ENCODE results near the gene PHTF2. TPM values are rescaled to one million over a fixed set of nuclear protein-coding genes. Genes with fewer than 3 reads are reported as not detected.

PHTF2 gene
- total RNA-seq, 1 donor, result 28.6 TPM

DNA sequence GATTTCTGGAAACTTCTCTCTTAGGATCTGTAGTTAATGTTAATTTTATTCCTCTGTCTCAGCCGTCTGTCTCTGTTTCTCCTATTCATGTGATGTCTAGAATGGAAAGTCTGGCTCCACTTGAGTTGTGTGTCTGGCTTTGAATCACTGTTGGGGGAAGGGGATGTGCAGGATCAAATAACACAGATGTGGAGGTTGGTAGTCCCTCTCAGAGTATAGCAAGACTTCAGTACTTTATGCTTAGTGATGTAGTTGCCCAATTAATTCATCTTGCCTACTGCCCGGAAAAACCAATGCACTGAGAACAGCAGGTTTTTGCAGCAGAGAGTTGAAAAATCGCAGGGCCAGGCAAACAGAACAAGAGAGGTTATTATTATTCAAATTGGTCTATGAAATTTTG is 79.2 kb downstream of the PHTF2 start:
- Histone ChIP-seq H2AFZ (ENCODE audit: low read length) (no peak overlapping the region), H3K36me3 (ENCODE audit: insufficient read depth, low read length) (no peaks in the 10 kb centered on the region), H3K79me2 (ENCODE audit: insufficient read depth, low read length) (peaks cover 2% of the 10 kb centered on the region), H3K9me3 (ENCODE audit: low read depth, low read length) (no peaks in the 10 kb centered on the region), H4K20me1 (ENCODE audit: insufficient read depth, low read length) (no peaks in the 10 kb centered on the region), H3K4me1 (ENCODE audit: insufficient read depth, low read length) (peaks cover 9% of the 10 kb centered on the region), H3K27me3 (ENCODE audit: insufficient read depth, low read length) (no peaks in the 10 kb centered on the region), H3K4me3 (ENCODE audit: insufficient read depth, low read length) (no peak overlapping the region), H3K27ac (ENCODE audit: low read depth, low read length) (no peak overlapping the region), H3K4me2 (ENCODE audit: insufficient read depth, low read length) (no peak overlapping the region)
- TF ChIP-seq, protein P1, sequence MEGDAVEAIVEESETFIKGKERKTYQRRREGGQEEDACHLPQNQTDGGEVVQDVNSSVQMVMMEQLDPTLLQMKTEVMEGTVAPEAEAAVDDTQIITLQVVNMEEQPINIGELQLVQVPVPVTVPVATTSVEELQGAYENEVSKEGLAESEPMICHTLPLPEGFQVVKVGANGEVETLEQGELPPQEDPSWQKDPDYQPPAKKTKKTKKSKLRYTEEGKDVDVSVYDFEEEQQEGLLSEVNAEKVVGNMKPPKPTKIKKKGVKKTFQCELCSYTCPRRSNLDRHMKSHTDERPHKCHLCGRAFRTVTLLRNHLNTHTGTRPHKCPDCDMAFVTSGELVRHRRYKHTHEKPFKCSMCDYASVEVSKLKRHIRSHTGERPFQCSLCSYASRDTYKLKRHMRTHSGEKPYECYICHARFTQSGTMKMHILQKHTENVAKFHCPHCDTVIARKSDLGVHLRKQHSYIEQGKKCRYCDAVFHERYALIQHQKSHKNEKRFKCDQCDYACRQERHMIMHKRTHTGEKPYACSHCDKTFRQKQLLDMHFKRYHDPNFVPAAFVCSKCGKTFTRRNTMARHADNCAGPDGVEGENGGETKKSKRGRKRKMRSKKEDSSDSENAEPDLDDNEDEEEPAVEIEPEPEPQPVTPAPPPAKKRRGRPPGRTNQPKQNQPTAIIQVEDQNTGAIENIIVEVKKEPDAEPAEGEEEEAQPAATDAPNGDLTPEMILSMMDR (IDR thresholded peaks at IDR 0.05; ENCODE audit: extremely low read depth, low read depth, low read length), result no peak
- no peak for DNase-seq (ENCODE audit: insufficient read length, low spot score, missing footprints)

- H3K4me2 ChIP-seq (ENCODE audit: insufficient read depth, low read length), result no peak overlapping the region
- H3K36me3 ChIP-seq (ENCODE audit: insufficient read depth, low read length), result no peaks in the 10 kb centered on the region
- peaks cover 6% of the 10 kb centered on the region for H3K4me1 ChIP-seq (ENCODE audit: insufficient read depth, low read length)
- TF ChIP-seq, protein P1 (IDR thresholded peaks at IDR 0.05; ENCODE audit: extremely low read depth, low read depth, low read length), result no peak
- DNase-seq (ENCODE audit: insufficient read length, low spot score, missing footprints), result no peak
- no peak overlapping the region for H3K4me3 ChIP-seq (ENCODE audit: insufficient read depth, low read length)
- H3K79me2 ChIP-seq (ENCODE audit: insufficient read depth, low read length), result peaks cover 2% of the 10 kb centered on the region
- no peaks in the 10 kb centered on the region for H4K20me1 ChIP-seq (ENCODE audit: insufficient read depth, low read length)
- no peak overlapping the region for H2AFZ ChIP-seq (ENCODE audit: low read length)
- no peaks in the 10 kb centered on the region for H3K9me3 ChIP-seq (ENCODE audit: low read depth, low read length)
- H3K27ac ChIP-seq (ENCODE audit: low read depth, low read length), result no peak overlapping the region
- no peaks in the 10 kb centered on the region for H3K27me3 ChIP-seq (ENCODE audit: insufficient read depth, low read length)
These were observed 79.9 kb downstream of the PHTF2 start for GRCh38 chr7:77878500-77878899.

GRCh38 chr7:77879272-77879671 is 80.7 kb downstream of the PHTF2 start:
- Histone ChIP-seq H3K9me3 (ENCODE audit: low read depth, low read length) (no peaks in the 10 kb centered on the region), H3K27me3 (ENCODE audit: insufficient read depth, low read length) (no peaks in the 10 kb centered on the region), H3K36me3 (ENCODE audit: insufficient read depth, low read length) (no peaks in the 10 kb centered on the region), H3K27ac (ENCODE audit: low read depth, low read length) (no peak overlapping the region), H4K20me1 (ENCODE audit: insufficient read depth, low read length) (no peaks in the 10 kb centered on the region), H3K79me2 (ENCODE audit: insufficient read depth, low read length) (peaks cover 2% of the 10 kb centered on the region), H3K4me3 (ENCODE audit: insufficient read depth, low read length) (no peak overlapping the region), H3K4me1 (ENCODE audit: insufficient read depth, low read length) (peaks cover 1% of the 10 kb centered on the region), H2AFZ (ENCODE audit: low read length) (no peak overlapping the region), H3K4me2 (ENCODE audit: insufficient read depth, low read length) (no peak overlapping the region)
- TF ChIP-seq, protein P1 (IDR thresholded peaks at IDR 0.05; ENCODE audit: extremely low read depth, low read depth, low read length), result no peak
- DNase-seq (ENCODE audit: insufficient read length, low spot score, missing footprints), result no peak

- no peak overlapping the region for H3K4me3 ChIP-seq (ENCODE audit: insufficient read depth, low read length)
- H2AFZ ChIP-seq (ENCODE audit: low read length), result no peak overlapping the region
- H4K20me1 ChIP-seq (ENCODE audit: insufficient read depth, low read length), result no peaks in the 10 kb centered on the region
- H3K9me3 ChIP-seq (ENCODE audit: low read depth, low read length), result no peaks in the 10 kb centered on the region
- peaks cover 4% of the 10 kb centered on the region for H3K79me2 ChIP-seq (ENCODE audit: insufficient read depth, low read length)
- no peaks in the 10 kb centered on the region for H3K36me3 ChIP-seq (ENCODE audit: insufficient read depth, low read length)
- H3K4me1 ChIP-seq (ENCODE audit: insufficient read depth, low read length), result no peaks in the 10 kb centered on the region
- no peaks in the 10 kb centered on the region for H3K27me3 ChIP-seq (ENCODE audit: insufficient read depth, low read length)
- H3K27ac ChIP-seq (ENCODE audit: low read depth, low read length), result no peak overlapping the region
- DNase-seq (ENCODE audit: insufficient read length, low spot score, missing footprints), result no peak
- no peak overlapping the region for H3K4me2 ChIP-seq (ENCODE audit: insufficient read depth, low read length)
- TF ChIP-seq, protein P1 (IDR thresholded peaks at IDR 0.05; ENCODE audit: extremely low read depth, low read depth, low read length), result no peak
These were observed 83.3 kb downstream of the PHTF2 start for GRCh38 chr7:77881871-77882270.
